ENCODE results near the gene CPTP. TPM values are rescaled to one million over a fixed set of nuclear protein-coding genes. Genes with fewer than 3 reads are reported as not detected.

Gene CPTP
- polyA plus RNA-seq, 1 donor from 2014 or later: 9.9 TPM

- H3K27ac ChIP-seq (ENCODE audit: low read length): no peak overlapping the region
- no peaks in the 10 kb centered on the region for H3K27me3 ChIP-seq (ENCODE audit: insufficient read depth, low read depth, low read length)
- TF ChIP-seq EZH2 (IDR thresholded peaks at IDR 0.05; ENCODE audit: borderline replicate concordance, insufficient read depth, low read length, poor library complexity, severe bottlenecking) (no peak), EP300 (conservative IDR thresholded peaks at IDR 0.05; ENCODE audit: poor library complexity, severe bottlenecking) (no peak), MXI1 (conservative IDR thresholded peaks at IDR 0.05; ENCODE audit: poor library complexity, severe bottlenecking) (no peak), SMC3 (conservative IDR thresholded peaks at IDR 0.05; ENCODE audit: poor library complexity) (no peak), CTCF (IDR thresholded peaks at IDR 0.05; ENCODE audit: poor library complexity, severe bottlenecking) (no peak), TAF1 (IDR thresholded peaks at IDR 0.05; ENCODE audit: low read depth) (no peak), POLR2AphosphoS5 (IDR thresholded peaks at IDR 0.05) (no peak), RAD21 (conservative IDR thresholded peaks at IDR 0.05) (no peak)
- TF ChIP-seq, protein P1, sequence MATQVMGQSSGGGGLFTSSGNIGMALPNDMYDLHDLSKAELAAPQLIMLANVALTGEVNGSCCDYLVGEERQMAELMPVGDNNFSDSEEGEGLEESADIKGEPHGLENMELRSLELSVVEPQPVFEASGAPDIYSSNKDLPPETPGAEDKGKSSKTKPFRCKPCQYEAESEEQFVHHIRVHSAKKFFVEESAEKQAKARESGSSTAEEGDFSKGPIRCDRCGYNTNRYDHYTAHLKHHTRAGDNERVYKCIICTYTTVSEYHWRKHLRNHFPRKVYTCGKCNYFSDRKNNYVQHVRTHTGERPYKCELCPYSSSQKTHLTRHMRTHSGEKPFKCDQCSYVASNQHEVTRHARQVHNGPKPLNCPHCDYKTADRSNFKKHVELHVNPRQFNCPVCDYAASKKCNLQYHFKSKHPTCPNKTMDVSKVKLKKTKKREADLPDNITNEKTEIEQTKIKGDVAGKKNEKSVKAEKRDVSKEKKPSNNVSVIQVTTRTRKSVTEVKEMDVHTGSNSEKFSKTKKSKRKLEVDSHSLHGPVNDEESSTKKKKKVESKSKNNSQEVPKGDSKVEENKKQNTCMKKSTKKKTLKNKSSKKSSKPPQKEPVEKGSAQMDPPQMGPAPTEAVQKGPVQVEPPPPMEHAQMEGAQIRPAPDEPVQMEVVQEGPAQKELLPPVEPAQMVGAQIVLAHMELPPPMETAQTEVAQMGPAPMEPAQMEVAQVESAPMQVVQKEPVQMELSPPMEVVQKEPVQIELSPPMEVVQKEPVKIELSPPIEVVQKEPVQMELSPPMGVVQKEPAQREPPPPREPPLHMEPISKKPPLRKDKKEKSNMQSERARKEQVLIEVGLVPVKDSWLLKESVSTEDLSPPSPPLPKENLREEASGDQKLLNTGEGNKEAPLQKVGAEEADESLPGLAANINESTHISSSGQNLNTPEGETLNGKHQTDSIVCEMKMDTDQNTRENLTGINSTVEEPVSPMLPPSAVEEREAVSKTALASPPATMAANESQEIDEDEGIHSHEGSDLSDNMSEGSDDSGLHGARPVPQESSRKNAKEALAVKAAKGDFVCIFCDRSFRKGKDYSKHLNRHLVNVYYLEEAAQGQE (IDR thresholded peaks at IDR 0.05; ENCODE audit: borderline replicate concordance): no peak
- H3K79me2 ChIP-seq (replicated peaks; ENCODE audit: insufficient read depth, low read length): no peaks in the 10 kb centered on the region
- no peak overlapping the region for H3K4me2 ChIP-seq (ENCODE audit: low read length)
- no peak overlapping the region for H2AFZ ChIP-seq (ENCODE audit: low read depth, low read length)
- H3K9me2 ChIP-seq (ENCODE audit: insufficient read depth, low read length): no peaks in the 10 kb centered on the region
- no peaks in the 10 kb centered on the region for H4K20me1 ChIP-seq (ENCODE audit: insufficient read depth)
- no peaks in the 10 kb centered on the region for H3K36me3 ChIP-seq (ENCODE audit: insufficient read depth, low read length)
- no peaks in the 10 kb centered on the region for H3K9me3 ChIP-seq (ENCODE audit: low read length)
- H3K4me3 ChIP-seq (ENCODE audit: low read length): no peak overlapping the region
- H3K9ac ChIP-seq (ENCODE audit: low read length): no peak overlapping the region
- no peaks in the 10 kb centered on the region for H3F3A ChIP-seq (ENCODE audit: insufficient read depth, low read length, poor library complexity, severe bottlenecking)
These were observed 53.1 kb downstream of the CPTP start for GRCh38 chr1:1377540-1378205.

Small RNA genes within 50 kb of the gene (small RNA-seq; reads per million reads assigned to genes)
- gene MIR6726: 0 to 5.5 (median 3.2) reads per million in 3 experiments

Other genes with a start within 250 kb of the CPTP start
- 31.5 and 52.6 TPM in 2 replicates for gene C1orf159, start 208.7 kb upstream of the CPTP start, polyA plus RNA-seq
- not detected in 2 replicates for gene TTLL10, start 150.9 kb upstream of the CPTP start, polyA plus RNA-seq
- gene TNFRSF18, start 118.2 kb upstream of the CPTP start, polyA plus RNA-seq: not detected in 2 replicates
- 0.66 TPM in 1 of 2 replicates, not detected in the other for gene TNFRSF4, start 110.6 kb upstream of the CPTP start, polyA plus RNA-seq
- 91.2 and 114 TPM in 2 replicates for gene SDF4, start 92.8 kb upstream of the CPTP start, polyA plus RNA-seq
- 46.5 and 52.6 TPM in 2 replicates for gene B3GALT6, start 92.6 kb upstream of the CPTP start, polyA plus RNA-seq
- 0.74 TPM in 1 of 2 replicates, not detected in the other for gene C1QTNF12, start 78.1 kb upstream of the CPTP start, polyA plus RNA-seq
- gene UBE2J2, start 50.9 kb upstream of the CPTP start, polyA plus RNA-seq: 76.5 and 79.7 TPM in 2 replicates
- gene SCNN1D, start 44.4 kb upstream of the CPTP start, polyA plus RNA-seq: 9.8 and 16.0 TPM in 2 replicates
- 186 and 230 TPM in 2 replicates for gene ACAP3, start 16.9 kb upstream of the CPTP start, polyA plus RNA-seq
- gene PUSL1, start 16.2 kb upstream of the CPTP start, polyA plus RNA-seq: 25.0 and 36.8 TPM in 2 replicates
- gene INTS11, start 142 bp upstream of the CPTP start, polyA plus RNA-seq: 131 and 132 TPM in 2 replicates
- 1.0 and 1.2 TPM in 2 replicates for gene TAS1R3, start 6.5 kb downstream of the CPTP start, polyA plus RNA-seq
- gene DVL1, start 24.6 kb downstream of the CPTP start, polyA plus RNA-seq: 100 and 102 TPM in 2 replicates
- gene MXRA8, start 33.8 kb downstream of the CPTP start, polyA plus RNA-seq: 0.92 and 1.7 TPM in 2 replicates
- gene AURKAIP1, start 50.4 kb downstream of the CPTP start, polyA plus RNA-seq: 104 and 119 TPM in 2 replicates
- gene CCNL2, start 74.5 kb downstream of the CPTP start, polyA plus RNA-seq: 696 and 734 TPM in 2 replicates
- 168 and 204 TPM in 2 replicates for gene MRPL20, start 82.5 kb downstream of the CPTP start, polyA plus RNA-seq
- 0.28 TPM in 1 of 2 replicates, not detected in the other for gene ANKRD65, start 96.5 kb downstream of the CPTP start, polyA plus RNA-seq
- gene VWA1, start 110.9 kb downstream of the CPTP start, polyA plus RNA-seq: 0.88 and 1.4 TPM in 2 replicates
- not detected in 2 replicates for gene ATAD3C, start 124.9 kb downstream of the CPTP start, polyA plus RNA-seq
- 51.3 and 57.2 TPM in 2 replicates for gene ATAD3B, start 147.0 kb downstream of the CPTP start, polyA plus RNA-seq
- 30.3 and 42.7 TPM in 2 replicates for gene ATAD3A, start 187.4 kb downstream of the CPTP start, polyA plus RNA-seq
- gene TMEM240, start 215.8 kb downstream of the CPTP start, polyA plus RNA-seq: 46.7 and 52.1 TPM in 2 replicates

Data from neural cell (in vitro differentiated cells).